Measurements from ENCODE around the gene REG3G. TPM values are rescaled to one million over a fixed set of nuclear protein-coding genes. Genes with fewer than 3 reads are reported as not detected.
"Not testable (repeated sequence)": the region's sequence is repeated elsewhere in the genome, so short reads cannot be mapped to it uniquely, and the experiment has no call there.

Gene REG3G
- total and polyA plus RNA-seq, 2 of the 13 experiments (the other 11 are each of a cell fraction or from before 2014, with no cell fraction given): not detected

DNA sequence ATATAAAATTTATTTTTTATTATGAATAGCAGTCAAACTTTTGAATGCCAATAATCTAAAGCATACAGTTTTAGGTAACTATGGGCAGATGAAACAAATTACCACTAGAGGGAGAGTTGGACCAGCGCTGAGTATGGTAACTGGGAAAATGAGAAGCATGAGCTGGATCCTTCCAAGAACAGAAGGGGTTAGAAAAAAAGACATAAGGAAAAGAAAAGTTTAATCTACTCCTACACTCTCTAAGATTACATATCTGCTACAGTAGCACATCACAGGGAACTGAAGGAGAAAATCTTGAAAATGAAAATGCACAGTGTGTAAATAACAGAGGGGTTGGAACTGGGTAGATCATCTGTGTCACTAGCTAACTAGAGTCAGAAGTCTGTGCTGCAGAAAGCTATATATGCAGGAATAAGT is 15.5 kb downstream of the REG3G start:
- no peaks in the 10 kb centered on the region for H3K79me2 ChIP-seq (ENCODE audit: insufficient read depth, low read length)
- in situ Hi-C loops (cut with HindIII; ENCODE audit: extremely low pct_ligation_motif_present, low pct_unique_long_range_greater_than_20kb): loop anchor here (5.0 to 10.0 kb wide), 2 partner anchors 176 to 854 kb away; no protein-coding TSS in a partner anchor
- no peaks in the 10 kb centered on the region for H3K9me3 ChIP-seq (ENCODE audit: low read length)
- H3K4me1 ChIP-seq (ENCODE audit: insufficient read depth, low read length): no peaks in the 10 kb centered on the region
- ATAC-seq (peak; percentile 93), DNase-seq (ENCODE audit: low spot score) (peak; percentile 15), FAIRE-seq (peak; percentile 53)
- BruUV-seq (replicated peaks): no TSS peak
- no peak overlapping the region for H3K27ac ChIP-seq (ENCODE audit: extremely low read length, insufficient read depth, low read length)
- no peak overlapping the region for H3K9ac ChIP-seq (ENCODE audit: insufficient read depth, low read depth, low read length)
- POLR2A ChIA-PET: no interaction called here
- H3K36me3 ChIP-seq (replicated peaks in 1 of 2; ENCODE audit: control insufficient read depth in 1 of 2, insufficient read depth in 2 of 2, low read length in 2 of 2): no peaks in the 10 kb centered on the region
- no peak overlapping the region for H2AFZ ChIP-seq (ENCODE audit: low read length)
- H3K4me3 ChIP-seq (replicated peaks in 1 of 3; ENCODE audit: insufficient read depth in 1 of 3, low read depth in 2 of 3, low read length in 3 of 3): no peak overlapping the region
- 0% methylated on average over 1 of the region's 1 CpG for WGBS (ENCODE audit: low lambda C conversion rate)
- intact Hi-C loops (cut with micrococcal nuclease; ENCODE audit: unreplicated experiment): loop anchor here (1.0 kb wide), 3 partner anchors 178 to 846 kb away; no protein-coding TSS in a partner anchor
- CTCF ChIA-PET (ENCODE audit: low intra/inter-chr PET ratio, low total read pairs): interaction anchor here (1.2 to 2.5 kb wide), 2 partner anchors 179 to 846 kb away, joined by 3 to 9 read pairs; no protein-coding TSS in a partner anchor
- no peaks in the 10 kb centered on the region for H4K20me1 ChIP-seq (ENCODE audit: insufficient read depth, low read length)
- no peak overlapping the region for H3K4me2 ChIP-seq (ENCODE audit: low read depth, low read length)
- peak; percentile 57 for TF ChIP-seq STAG1 (CRISPR knock-in tag; IDR thresholded peaks at IDR 0.05)
- no peak for TF ChIP-seq SNRNP70 (IDR thresholded peaks at IDR 0.05; ENCODE audit: low read depth, low read length)
- TF ChIP-seq SMC3 (IDR thresholded peaks at IDR 0.05; ENCODE audit: low read length): peak; percentile 55; the same call in 1 of the 2 replicates
- TF ChIP-seq CC2D1A (CRISPR knock-in tag; IDR thresholded peaks at IDR 0.05): no peak
- TF ChIP-seq CTCF (CRISPR knock-in tag; IDR thresholded peaks at IDR 0.05): peak; percentile 58
- no peaks in the 10 kb centered on the region for H3K27me3 ChIP-seq (ENCODE audit: control insufficient read depth in 1 of 2, insufficient read depth in 2 of 2, low read length in 2 of 2)

GRCh38 chr2:79053486-79053885 is 28.0 kb downstream of the REG3G start:
- WGBS (ENCODE audit: low lambda C conversion rate): 0% methylated on average over 2 of the region's 5 CpGs
- H3K27me3 ChIP-seq (ENCODE audit: control insufficient read depth in 1 of 2, insufficient read depth in 2 of 2, low read length in 2 of 2); CTCF ChIA-PET (ENCODE audit: low intra/inter-chr PET ratio, low total read pairs); H3K4me1 ChIP-seq (ENCODE audit: insufficient read depth, low read length); in situ Hi-C loops (cut with HindIII; ENCODE audit: extremely low pct_ligation_motif_present, low pct_unique_long_range_greater_than_20kb); H4K20me1 ChIP-seq (ENCODE audit: insufficient read depth, low read length); BruUV-seq (replicated peaks); H3K79me2 ChIP-seq (ENCODE audit: insufficient read depth, low read length); H3K27ac ChIP-seq (ENCODE audit: extremely low read length, insufficient read depth, low read length); H3K9ac ChIP-seq (ENCODE audit: insufficient read depth, low read depth, low read length); H2AFZ ChIP-seq (ENCODE audit: low read length); DNase-seq (ENCODE audit: low spot score); H3K4me3 ChIP-seq (replicated peaks in 1 of 3; ENCODE audit: insufficient read depth in 1 of 3, low read depth in 2 of 3, low read length in 3 of 3); H3K4me2 ChIP-seq (ENCODE audit: low read depth, low read length); H3K36me3 ChIP-seq (replicated peaks in 1 of 2; ENCODE audit: control insufficient read depth in 1 of 2, insufficient read depth in 2 of 2, low read length in 2 of 2); H3K9me3 ChIP-seq (ENCODE audit: low read length); POLR2A ChIA-PET; FAIRE-seq; intact Hi-C loops (cut with micrococcal nuclease; ENCODE audit: unreplicated experiment); ATAC-seq: not testable (repeated sequence)

DNA sequence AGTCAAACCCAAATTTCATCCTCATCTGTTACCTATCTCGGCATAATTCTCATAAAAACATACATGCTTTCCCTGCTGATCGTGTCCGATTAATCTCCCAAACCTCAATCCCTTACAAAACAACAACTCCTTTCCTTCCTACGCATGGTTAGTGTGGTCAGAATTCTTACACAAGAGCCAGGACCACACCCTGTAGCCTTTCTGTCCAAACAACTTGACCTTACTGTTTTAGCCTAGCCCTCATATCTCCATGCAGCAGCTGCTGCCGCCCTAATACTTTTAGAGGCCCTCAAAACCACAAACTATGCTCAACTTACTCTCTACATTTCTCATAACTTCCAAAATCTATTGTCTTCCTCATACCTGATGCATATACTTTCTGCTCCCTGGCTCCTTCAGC is 29.3 kb downstream of the REG3G start:
- in situ Hi-C loops (cut with HindIII; ENCODE audit: extremely low pct_ligation_motif_present, low pct_unique_long_range_greater_than_20kb); BruUV-seq (replicated peaks): not testable (repeated sequence)

More for the DNA sequence above, 29.3 kb downstream of the REG3G start:
- H3K4me1 ChIP-seq (ENCODE audit: insufficient read depth, low read length); DNase-seq (ENCODE audit: low spot score); H3K27me3 ChIP-seq (ENCODE audit: control insufficient read depth in 1 of 2, insufficient read depth in 2 of 2, low read length in 2 of 2); ATAC-seq; H4K20me1 ChIP-seq (ENCODE audit: insufficient read depth, low read length); H3K27ac ChIP-seq (ENCODE audit: extremely low read length, insufficient read depth, low read length); H3K4me2 ChIP-seq (ENCODE audit: low read depth, low read length); H3K9ac ChIP-seq (ENCODE audit: insufficient read depth, low read depth, low read length); intact Hi-C loops (cut with micrococcal nuclease; ENCODE audit: unreplicated experiment); FAIRE-seq; H3K79me2 ChIP-seq (ENCODE audit: insufficient read depth, low read length); H3K9me3 ChIP-seq (ENCODE audit: low read length); CTCF ChIA-PET (ENCODE audit: low intra/inter-chr PET ratio, low total read pairs); POLR2A ChIA-PET; H2AFZ ChIP-seq (ENCODE audit: low read length); H3K4me3 ChIP-seq (replicated peaks in 1 of 3; ENCODE audit: insufficient read depth in 1 of 3, low read depth in 2 of 3, low read length in 3 of 3); H3K36me3 ChIP-seq (replicated peaks in 1 of 2; ENCODE audit: control insufficient read depth in 1 of 2, insufficient read depth in 2 of 2, low read length in 2 of 2): not testable (repeated sequence)
- WGBS (ENCODE audit: low lambda C conversion rate): 42% methylated on average over 5 of the region's 5 CpGs

Measured in HepG2 (cell line).